ENCODE measurements around the gene SHFL.

GRCh38 chr19:10113592-10113963, 27.5 kb downstream of the SHFL start:
- TF ChIP-seq CTCF (IDR thresholded peaks at IDR 0.05) (no peak), POLR2A (IDR thresholded peaks at IDR 0.05) (no peak)

Measured in right lobe of liver (tissue), 4 donors.